ENCODE results near the gene RARRES2. TPM values are rescaled to one million over a fixed set of nuclear protein-coding genes. Genes with fewer than 3 reads are reported as not detected.

The RARRES2 gene
- total RNA-seq, 1 experiment from 2014 or later: not detected

DNA sequence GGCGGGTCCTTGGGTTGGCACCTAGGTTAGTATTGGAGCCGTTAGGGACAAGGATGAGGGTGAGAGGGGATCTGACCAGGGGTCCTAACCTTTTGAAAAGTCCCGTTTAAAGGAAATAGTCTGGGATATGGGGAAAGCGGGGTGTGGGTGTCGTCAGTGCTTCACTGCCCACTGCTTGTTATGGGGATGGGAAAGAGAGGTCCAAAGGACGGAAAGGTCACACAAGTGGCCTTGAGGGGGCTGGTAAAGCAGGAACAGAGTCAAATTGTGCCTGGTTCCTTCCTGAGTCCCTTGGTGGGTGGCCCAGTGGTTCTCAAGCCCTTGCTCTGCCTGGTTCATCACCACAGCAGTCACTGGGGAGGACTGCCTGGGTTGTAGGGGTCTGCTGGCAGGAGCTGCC lies 35.1 kb upstream of the RARRES2 start:
- peaks cover 22% of the 10 kb centered on the region for H3K4me1 Mint-ChIP-seq (ENCODE audit: insufficient read depth, unreplicated experiment)
- no peaks in the 10 kb centered on the region for H3K27me3 Mint-ChIP-seq (ENCODE audit: insufficient read depth, unreplicated experiment)
- no peaks in the 10 kb centered on the region for H3K9me3 Mint-ChIP-seq (ENCODE audit: unreplicated experiment)
- no peak overlapping the region for H3K4me3 Mint-ChIP-seq (ENCODE audit: unreplicated experiment)
- TF ChIP-seq, protein P1, sequence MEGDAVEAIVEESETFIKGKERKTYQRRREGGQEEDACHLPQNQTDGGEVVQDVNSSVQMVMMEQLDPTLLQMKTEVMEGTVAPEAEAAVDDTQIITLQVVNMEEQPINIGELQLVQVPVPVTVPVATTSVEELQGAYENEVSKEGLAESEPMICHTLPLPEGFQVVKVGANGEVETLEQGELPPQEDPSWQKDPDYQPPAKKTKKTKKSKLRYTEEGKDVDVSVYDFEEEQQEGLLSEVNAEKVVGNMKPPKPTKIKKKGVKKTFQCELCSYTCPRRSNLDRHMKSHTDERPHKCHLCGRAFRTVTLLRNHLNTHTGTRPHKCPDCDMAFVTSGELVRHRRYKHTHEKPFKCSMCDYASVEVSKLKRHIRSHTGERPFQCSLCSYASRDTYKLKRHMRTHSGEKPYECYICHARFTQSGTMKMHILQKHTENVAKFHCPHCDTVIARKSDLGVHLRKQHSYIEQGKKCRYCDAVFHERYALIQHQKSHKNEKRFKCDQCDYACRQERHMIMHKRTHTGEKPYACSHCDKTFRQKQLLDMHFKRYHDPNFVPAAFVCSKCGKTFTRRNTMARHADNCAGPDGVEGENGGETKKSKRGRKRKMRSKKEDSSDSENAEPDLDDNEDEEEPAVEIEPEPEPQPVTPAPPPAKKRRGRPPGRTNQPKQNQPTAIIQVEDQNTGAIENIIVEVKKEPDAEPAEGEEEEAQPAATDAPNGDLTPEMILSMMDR (IDR thresholded peaks at IDR 0.05; ENCODE audit: unreplicated experiment): no peak
- CTCF ChIA-PET: interaction anchor here (0.6 to 2.1 kb wide), 3 partner anchors 10 to 888 kb away, joined by 3 to 8 read pairs (median 5); no protein-coding TSS in a partner anchor
- H3K36me3 Mint-ChIP-seq (ENCODE audit: insufficient read depth, unreplicated experiment): peaks cover 27% of the 10 kb centered on the region
- no peak for DNase-seq (ENCODE audit: unreplicated experiment)
- POLR2A ChIA-PET: interaction anchor here (2.1 to 2.4 kb wide), 2 partner anchors 7 to 24 kb away, joined by 9 to 49 read pairs; partner anchors contain the start of gene REPIN1
- no TSS peak for BruUV-seq (replicated peaks)
- intact Hi-C loops (cut with micrococcal nuclease): no loop called here
- H3K27ac Mint-ChIP-seq (ENCODE audit: low read depth, unreplicated experiment): no peak overlapping the region

DNA sequence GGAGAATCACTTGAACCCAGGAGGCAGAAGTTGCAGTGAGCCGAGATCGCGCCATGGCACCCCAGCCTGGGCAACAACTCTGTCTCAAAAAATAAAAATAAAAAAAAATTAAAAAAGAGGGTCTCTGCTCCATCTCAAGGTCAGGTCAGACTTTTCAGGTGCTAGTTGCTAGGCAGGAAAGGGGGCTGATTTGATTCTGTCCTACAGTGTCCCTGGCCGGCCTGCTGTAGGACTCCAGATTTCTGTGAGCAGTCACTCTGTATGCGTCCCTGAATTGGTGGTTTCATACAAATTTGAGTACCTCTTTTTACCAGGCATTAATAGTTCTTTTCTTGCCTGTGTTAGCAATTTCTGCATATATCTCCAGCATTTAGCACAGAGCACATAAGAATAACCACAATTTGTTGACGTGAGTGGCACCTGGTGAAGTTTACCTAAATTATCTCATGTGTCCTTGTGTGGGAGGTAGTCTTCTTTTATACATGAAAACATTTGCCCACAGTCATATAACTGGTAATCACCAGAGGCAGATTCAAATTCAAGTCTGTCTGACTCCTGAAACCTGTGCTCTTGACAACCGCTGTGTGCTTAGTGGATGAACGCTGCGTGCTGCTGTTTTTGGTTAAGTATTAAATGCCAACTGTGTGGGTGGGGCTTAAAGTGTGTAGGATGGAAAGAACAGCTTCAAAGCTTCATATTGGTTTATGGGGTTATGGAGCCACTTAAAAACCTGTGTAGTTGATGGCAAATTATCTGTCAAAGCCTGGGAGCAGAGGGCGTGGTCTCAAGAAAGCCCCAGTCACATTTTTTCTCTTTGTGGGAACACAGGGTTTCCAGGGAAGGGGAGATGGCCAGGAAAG lies 34.5 kb upstream of the RARRES2 start:
- CTCF ChIA-PET: interaction anchor here (0.6 kb wide), 1 partner anchor 887 kb away, joined by 3 read pairs; no protein-coding TSS in a partner anchor
- intact Hi-C loops (cut with micrococcal nuclease): no loop called here

DNA sequence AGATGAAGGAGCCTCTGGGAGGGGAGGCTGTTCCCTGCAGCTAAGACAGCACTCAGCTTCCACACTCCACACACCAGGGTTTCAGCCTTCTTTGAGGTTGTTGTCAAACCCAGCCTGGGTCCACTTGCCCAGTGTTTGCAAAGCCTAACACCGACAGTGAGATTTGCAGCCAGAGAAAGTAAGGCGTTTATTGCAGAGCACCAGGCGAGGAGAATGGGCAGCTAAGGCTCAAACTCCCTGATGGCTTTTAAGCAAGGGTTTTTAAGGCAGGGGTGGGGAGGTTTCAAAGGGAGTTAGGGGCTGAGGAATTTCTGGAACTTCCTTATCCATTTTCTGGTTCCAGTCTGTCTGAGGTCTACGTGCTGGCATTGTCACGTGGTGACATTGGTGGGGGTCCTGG lies 33.0 kb upstream of the RARRES2 start:
- ChIA-PET POLR2A (interaction anchor here (1.1 kb wide), 1 partner anchor 31 kb away, joined by 3 read pairs; a partner anchor contains a TSS), CTCF (no interaction called here)
- Mint-ChIP-seq H3K4me3 (ENCODE audit: unreplicated experiment) (no peak overlapping the region), H3K36me3 (ENCODE audit: insufficient read depth, unreplicated experiment) (peaks cover 35% of the 10 kb centered on the region), H3K4me1 (ENCODE audit: insufficient read depth, unreplicated experiment) (peaks cover 7% of the 10 kb centered on the region), H3K9me3 (ENCODE audit: unreplicated experiment) (no peaks in the 10 kb centered on the region), H3K27me3 (ENCODE audit: insufficient read depth, unreplicated experiment) (no peaks in the 10 kb centered on the region), H3K27ac (ENCODE audit: low read depth, unreplicated experiment) (no peak overlapping the region)
- intact Hi-C loops (cut with micrococcal nuclease): no loop called here
- DNase-seq (ENCODE audit: unreplicated experiment): no peak
- TF ChIP-seq, protein P1 (IDR thresholded peaks at IDR 0.05; ENCODE audit: unreplicated experiment): no peak
- no TSS peak for BruUV-seq (replicated peaks)

More for the DNA sequence above, 34.5 kb upstream of the RARRES2 start:
- BruUV-seq (replicated peaks): no TSS peak
- Mint-ChIP-seq H3K4me1 (ENCODE audit: insufficient read depth, unreplicated experiment) (peaks cover 21% of the 10 kb centered on the region), H3K9me3 (ENCODE audit: unreplicated experiment) (no peaks in the 10 kb centered on the region), H3K27me3 (ENCODE audit: insufficient read depth, unreplicated experiment) (no peaks in the 10 kb centered on the region), H3K36me3 (ENCODE audit: insufficient read depth, unreplicated experiment) (peaks cover 27% of the 10 kb centered on the region), H3K27ac (ENCODE audit: low read depth, unreplicated experiment) (no peak overlapping the region), H3K4me3 (ENCODE audit: unreplicated experiment) (no peak overlapping the region)
- TF ChIP-seq, protein P1 (IDR thresholded peaks at IDR 0.05; ENCODE audit: unreplicated experiment): no peak
- POLR2A ChIA-PET: no interaction called here
- DNase-seq (ENCODE audit: unreplicated experiment): no peak

DNA sequence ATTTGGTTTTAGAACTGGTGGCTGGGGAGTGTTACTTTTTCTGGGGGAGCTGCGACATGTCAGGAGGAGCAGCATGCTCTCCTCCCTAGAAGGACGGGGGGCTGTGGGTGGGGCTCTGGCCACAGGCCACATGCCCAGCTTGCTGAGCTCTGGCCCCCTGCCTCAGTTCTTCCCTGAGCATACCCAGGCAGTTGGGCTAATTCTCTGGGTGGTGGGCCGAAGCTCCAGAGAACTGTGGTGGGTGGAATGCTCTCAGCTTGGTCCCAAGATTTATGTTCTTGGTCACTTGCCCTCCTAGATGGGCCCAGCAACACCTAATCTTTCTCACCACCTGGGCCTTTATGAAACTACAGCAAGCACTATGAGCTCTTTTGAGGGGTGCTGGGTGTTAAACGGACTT lies 32.6 kb upstream of the RARRES2 start:
- peaks cover 6% of the 10 kb centered on the region for H3K4me1 Mint-ChIP-seq (ENCODE audit: insufficient read depth, unreplicated experiment)
- no TSS peak for BruUV-seq (replicated peaks)

More for the DNA sequence above, 32.6 kb upstream of the RARRES2 start:
- Mint-ChIP-seq H3K9me3 (ENCODE audit: unreplicated experiment) (no peaks in the 10 kb centered on the region), H3K36me3 (ENCODE audit: insufficient read depth, unreplicated experiment) (peaks cover 35% of the 10 kb centered on the region), H3K27me3 (ENCODE audit: insufficient read depth, unreplicated experiment) (no peaks in the 10 kb centered on the region), H3K4me3 (ENCODE audit: unreplicated experiment) (no peak overlapping the region), H3K27ac (ENCODE audit: low read depth, unreplicated experiment) (no peak overlapping the region)
- intact Hi-C loops (cut with micrococcal nuclease): no loop called here
- CTCF ChIA-PET: interaction anchor here (0.5 kb wide), 1 partner anchor 38 kb away, joined by 3 read pairs; no protein-coding TSS in a partner anchor
- TF ChIP-seq, protein P1 (IDR thresholded peaks at IDR 0.05; ENCODE audit: unreplicated experiment): no peak
- no peak for DNase-seq (ENCODE audit: unreplicated experiment)
- POLR2A ChIA-PET: interaction anchor here (1.1 kb wide), 1 partner anchor 31 kb away, joined by 3 read pairs; a partner anchor contains a TSS
